Testis (tissue), 3 donors: Measurements from ENCODE around the gene ASTL. TPM values are rescaled to one million over a fixed set of nuclear protein-coding genes. Genes with fewer than 3 reads are reported as not detected.

ENCODE experiments used
- DNase-seq: peaks from one replicate; pipeline ENCODE4 v3.0.0-alpha.2; 2019
- H3K27ac ChIP-seq, 2 donors: fragments of 200-600 bp; sonication (generic); one replicate each; pipeline ENCODE4 v1.5.1; 2019
- H3K27me3 ChIP-seq: fragments of 200-600 bp; sonication (generic); one replicate; pipeline ENCODE4 v1.5.1; 2019
- H3K36me3 ChIP-seq: fragments of 200-600 bp; sonication (generic); one replicate; pipeline ENCODE4 v1.5.1; 2017; ENCODE audit warnings: low read depth; ENCODE audit errors: missing control alignments
- H3K4me1 ChIP-seq: fragments of 200-600 bp; sonication (generic); one replicate; pipeline ENCODE4 v1.5.1; 2019
- H3K4me3 ChIP-seq, 2 donors: fragments of 200-600 bp; sonication (generic); one replicate each; pipeline ENCODE4 v1.5.1; 2017 to 2019
- H3K9me3 ChIP-seq: fragments of 200-600 bp; sonication (generic); one replicate; pipeline ENCODE4 v1.5.1; 2017
- POLR2A ChIP-seq: fragments of 450-650 bp; IDR thresholded peaks from one replicate; pipeline ENCODE4 v1.6.1; 2017; ENCODE audit warnings: antibody characterized with exemption, mild to moderate bottlenecking, moderate library complexity
- WGBS, 2 donors: methylation state at CpG; one replicate each; pipeline ENCODE4 v1.1.5; 2018; 5-methylcytosine and 5-hydroxymethylcytosine counted together
- intact Hi-C: fragments of 100-400 bp; cut with DNase I; formaldehyde crosslinking; loops from one replicate; pipeline ENCODE4 v1.15.1; 2023; ENCODE audit warnings: low total_unique reads
- polyA plus RNA-seq: library from polyadenylated mRNA; stranded (reverse); fragments of 350-450 nt; fragmentation: Illumina TruSeq; extraction: RNeasy Lipid Tissue Mini Kit (QIAGEN cat#74804); gene quantifications from one replicate; pipeline ENCODE4 v1.2.3, GENCODE V29; 2014; ENCODE audit warnings: low read depth, low replicate concordance; ENCODE audit not compliant: insufficient read depth
- total RNA-seq, 2 donors: library from RNA; depleted of rRNA; stranded (reverse); fragments of >200 nt; gene quantifications; one replicate each; pipeline ENCODE4 v1.2.3, GENCODE V29; 2016
- TF ChIP-seq, protein P1 (sequence below), 3 experiments: fragments of 450-650 bp in 2 of 3; fragments of 200-600 bp in 1 of 3; sonication (generic) in 1 of 3; IDR thresholded peaks; one replicate each; pipeline ENCODE4 v1.5.1; 2016 to 2019; ENCODE audit warnings: antibody characterized with exemption in 3 of 3, mild to moderate bottlenecking in 2 of 3, moderate library complexity in 1 of 3

The ASTL gene
- total and polyA plus RNA-seq, 3 donors from 2014 or later, result 0.58 to 1.6 (median 0.87) TPM

DNA sequence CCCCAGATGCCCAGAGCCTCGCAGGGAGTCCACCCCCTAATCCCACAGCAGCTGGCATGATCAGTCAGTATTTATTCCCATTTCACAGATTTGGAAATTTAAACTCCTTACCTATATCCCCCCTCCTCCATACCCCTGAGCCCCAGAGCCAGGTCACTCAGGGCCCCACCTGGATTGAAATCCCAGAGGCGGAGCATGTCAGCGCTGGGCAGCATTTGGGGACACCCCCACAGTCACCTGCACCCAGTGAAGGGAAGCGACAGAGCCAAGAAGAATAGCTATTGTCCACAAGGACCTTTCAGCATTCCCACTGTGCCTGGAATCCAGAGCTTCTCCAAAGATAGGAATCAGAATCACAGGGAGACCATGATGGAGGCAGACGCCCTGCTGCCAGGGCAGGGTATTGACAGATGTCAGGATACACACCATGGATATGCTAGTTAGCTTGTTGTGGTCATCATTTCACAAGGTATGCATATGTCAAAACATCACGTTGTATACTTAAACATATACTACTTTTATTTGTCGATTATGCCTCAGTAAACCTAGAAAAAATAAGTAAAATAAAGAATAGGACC lies 968 bp upstream of the ASTL start:
- Histone ChIP-seq H3K27ac (no peak overlapping the region), H3K4me1 (no peaks in the 10 kb centered on the region), H3K36me3 (no peaks in the 10 kb centered on the region), H3K9me3 (no peaks in the 10 kb centered on the region), H3K4me3 (no peak overlapping the region), H3K27me3 (no peaks in the 10 kb centered on the region)
- intact Hi-C loops, result no loop called here
- TF ChIP-seq POLR2A, result no peak
- TF ChIP-seq, protein P1, sequence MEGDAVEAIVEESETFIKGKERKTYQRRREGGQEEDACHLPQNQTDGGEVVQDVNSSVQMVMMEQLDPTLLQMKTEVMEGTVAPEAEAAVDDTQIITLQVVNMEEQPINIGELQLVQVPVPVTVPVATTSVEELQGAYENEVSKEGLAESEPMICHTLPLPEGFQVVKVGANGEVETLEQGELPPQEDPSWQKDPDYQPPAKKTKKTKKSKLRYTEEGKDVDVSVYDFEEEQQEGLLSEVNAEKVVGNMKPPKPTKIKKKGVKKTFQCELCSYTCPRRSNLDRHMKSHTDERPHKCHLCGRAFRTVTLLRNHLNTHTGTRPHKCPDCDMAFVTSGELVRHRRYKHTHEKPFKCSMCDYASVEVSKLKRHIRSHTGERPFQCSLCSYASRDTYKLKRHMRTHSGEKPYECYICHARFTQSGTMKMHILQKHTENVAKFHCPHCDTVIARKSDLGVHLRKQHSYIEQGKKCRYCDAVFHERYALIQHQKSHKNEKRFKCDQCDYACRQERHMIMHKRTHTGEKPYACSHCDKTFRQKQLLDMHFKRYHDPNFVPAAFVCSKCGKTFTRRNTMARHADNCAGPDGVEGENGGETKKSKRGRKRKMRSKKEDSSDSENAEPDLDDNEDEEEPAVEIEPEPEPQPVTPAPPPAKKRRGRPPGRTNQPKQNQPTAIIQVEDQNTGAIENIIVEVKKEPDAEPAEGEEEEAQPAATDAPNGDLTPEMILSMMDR (IDR thresholded peaks at IDR 0.05), result no peak
- no peak for DNase-seq
- WGBS, 2 donors, result 88 to 94% methylated on average over 7 of the region's 7 CpGs

DNA sequence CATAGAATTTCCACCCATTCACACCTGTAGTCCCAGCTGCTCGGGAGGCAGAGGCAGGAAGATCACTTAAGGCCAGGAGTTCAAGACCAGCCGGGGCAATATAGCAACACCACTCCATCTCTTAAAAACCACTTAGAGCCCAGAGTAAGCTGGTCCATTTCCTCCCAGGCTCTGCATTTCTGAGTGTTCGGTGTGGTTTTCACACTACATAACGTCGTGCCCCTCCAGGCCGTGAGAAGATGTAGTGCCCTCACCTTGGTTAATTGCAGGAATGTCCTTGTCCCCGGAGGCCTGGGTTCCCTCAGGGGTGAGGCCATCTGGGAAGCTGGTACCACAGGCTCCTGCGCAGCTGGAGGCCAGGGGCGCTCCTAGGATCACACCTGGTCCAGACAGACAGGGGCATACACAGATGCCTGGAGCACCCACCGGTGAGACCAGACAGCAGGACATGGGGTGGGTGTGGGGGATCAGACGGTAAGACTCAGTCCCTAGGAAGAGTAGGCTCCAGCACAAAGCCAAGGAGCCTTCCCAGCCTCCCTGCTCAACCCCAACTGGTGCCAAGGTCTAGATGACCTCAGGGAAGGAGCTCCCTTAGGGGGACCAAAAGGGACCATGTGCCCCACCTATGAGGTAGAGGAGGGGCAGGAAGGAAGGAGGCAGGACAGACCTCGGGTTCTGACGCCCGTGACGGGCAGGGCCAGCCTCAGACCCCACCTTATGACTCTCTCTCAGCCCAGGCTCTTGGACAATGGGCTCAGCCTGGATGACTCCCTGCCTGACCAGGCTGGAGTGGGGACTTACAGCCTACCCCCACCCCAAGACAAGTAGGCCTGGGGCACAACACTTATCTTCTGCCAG lies 752 bp downstream of the ASTL start:
- no peaks in the 10 kb centered on the region for H3K27me3 ChIP-seq
- no peak overlapping the region for H3K4me3 ChIP-seq
- no peak for DNase-seq
- 84 to 89% methylated on average over 13 to 15 of the region's 15 CpGs for WGBS, 2 donors
- intact Hi-C loops, result no loop called here
- TF ChIP-seq, protein P1 (IDR thresholded peaks at IDR 0.05), result no peak
- TF ChIP-seq POLR2A, result no peak
- H3K9me3 ChIP-seq, result no peaks in the 10 kb centered on the region
- H3K4me1 ChIP-seq, result no peaks in the 10 kb centered on the region
- no peaks in the 10 kb centered on the region for H3K36me3 ChIP-seq
- no peak overlapping the region for H3K27ac ChIP-seq

DNA sequence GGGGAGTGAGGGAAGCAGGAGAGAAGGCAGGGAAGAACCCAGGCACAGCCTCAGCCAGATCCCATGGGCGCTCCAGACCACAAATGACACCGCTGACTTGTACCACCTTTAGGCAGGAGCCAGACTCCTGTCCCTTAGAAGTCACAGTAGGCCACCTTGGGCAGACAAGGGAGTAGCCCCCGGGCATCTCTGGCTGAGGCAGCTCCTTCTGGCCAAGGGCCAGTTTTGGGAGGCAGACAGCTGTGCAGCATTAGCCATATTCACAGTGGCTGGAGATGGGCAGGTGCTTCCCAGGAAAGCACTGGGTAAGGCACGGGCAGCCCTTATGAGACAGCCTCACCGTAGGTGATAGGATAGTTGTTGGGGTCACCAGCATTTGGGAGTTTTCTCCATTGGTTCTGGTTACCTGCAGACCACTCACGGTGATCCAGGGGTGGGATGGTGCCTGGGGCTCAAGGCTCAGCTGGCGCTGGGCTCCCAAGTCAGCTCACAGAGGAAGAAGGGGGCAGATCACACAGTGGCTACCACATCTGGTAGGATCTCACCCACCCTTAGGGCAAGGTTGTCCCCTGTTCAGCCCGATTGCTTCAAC lies 2.1 kb downstream of the ASTL start:
- H3K27me3 ChIP-seq, result no peaks in the 10 kb centered on the region

DNA sequence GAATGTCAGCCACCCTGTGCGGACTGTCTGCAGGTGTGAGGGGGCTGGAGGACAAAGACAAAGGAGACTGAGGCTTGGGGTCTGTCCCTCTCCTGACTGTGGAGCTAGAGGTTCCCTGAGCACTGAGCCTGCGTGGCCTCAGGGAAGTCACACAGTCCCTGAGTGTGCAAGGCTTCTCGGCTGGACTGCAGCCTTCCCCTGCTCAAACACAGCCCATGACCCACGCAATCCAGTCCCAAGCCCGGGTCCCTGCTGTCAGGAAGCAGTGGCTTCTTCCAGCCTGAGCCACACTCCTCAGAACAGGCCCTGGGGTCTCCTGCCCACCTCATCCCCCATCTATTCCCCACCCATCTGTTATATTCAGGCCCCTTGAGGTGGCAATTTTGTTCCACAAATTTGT lies 2.7 kb downstream of the ASTL start:
- Histone ChIP-seq H3K4me3 (no peak overlapping the region), H3K36me3 (no peaks in the 10 kb centered on the region), H3K9me3 (no peaks in the 10 kb centered on the region), H3K27me3 (no peaks in the 10 kb centered on the region), H3K27ac (no peak overlapping the region), H3K4me1 (no peaks in the 10 kb centered on the region)
- DNase-seq, result no peak
- intact Hi-C loops, result no loop called here
- TF ChIP-seq, protein P1 (IDR thresholded peaks at IDR 0.05), result no peak
- TF ChIP-seq POLR2A, result no peak
- WGBS, 2 donors, result 90 to 93% methylated on average over 4 to 5 of the region's 5 CpGs

More for the DNA sequence above, 2.1 kb downstream of the ASTL start:
- H3K9me3 ChIP-seq, result no peaks in the 10 kb centered on the region
- no peak overlapping the region for H3K4me3 ChIP-seq
- no peaks in the 10 kb centered on the region for H3K4me1 ChIP-seq
- DNase-seq, result no peak
- TF ChIP-seq, protein P1 (IDR thresholded peaks at IDR 0.05), result no peak
- TF ChIP-seq POLR2A, result no peak
- H3K36me3 ChIP-seq, result no peaks in the 10 kb centered on the region
- H3K27ac ChIP-seq, result no peak overlapping the region
- intact Hi-C loops, result no loop called here
- 83 to 84% methylated on average over 7 to 8 of the region's 8 CpGs for WGBS, 2 donors
